HEK293 (cell line): Measurements from ENCODE around the gene ART5.
A peak's percentile ranks its signal among the peaks of the same experiment; 100 is the strongest.

Experiments used
- EGR2 ChIP-seq: fragments of 450-650 bp; formaldehyde crosslinking; IDR thresholded peaks from 2 replicates; pipeline ENCODE4 v1.5.1; 2016; ENCODE audit warnings: low read depth, missing biosample characterization, missing genetic modification characterization
- ELK4 ChIP-seq: IDR thresholded peaks from 2 replicates; pipeline ENCODE4 v1.6.1; 2011; ENCODE audit warnings: mild to moderate bottlenecking, low read depth, low read length, borderline replicate concordance
- HOXA7 ChIP-seq: sonication (generic); formaldehyde crosslinking; IDR thresholded peaks from 2 replicates; pipeline ENCODE4 v1.8.1; 2022; ENCODE audit warnings: missing genetic modification reagents, borderline replicate concordance
- INSM2 ChIP-seq: fragments of 450-650 bp; formaldehyde crosslinking; IDR thresholded peaks from 2 replicates; pipeline ENCODE4 v1.5.1; 2016; ENCODE audit warnings: missing biosample characterization, missing genetic modification characterization
- KLF16 ChIP-seq: fragments of 450-650 bp; formaldehyde crosslinking; IDR thresholded peaks from 2 replicates; pipeline ENCODE4 v1.5.1; 2017; ENCODE audit warnings: missing biosample characterization, missing genetic modification characterization
- SP2 ChIP-seq: fragments of 450-650 bp; formaldehyde crosslinking; IDR thresholded peaks from 2 replicates; pipeline ENCODE4 v1.5.1; 2016; ENCODE audit warnings: missing biosample characterization, missing genetic modification characterization
- ZBTB6 ChIP-seq: fragments of 450-650 bp; formaldehyde crosslinking; IDR thresholded peaks from 2 replicates; pipeline ENCODE4 v1.5.1; 2017; ENCODE audit warnings: missing biosample characterization, missing genetic modification characterization
- ZNF114 ChIP-seq: fragments of 450-650 bp; formaldehyde crosslinking; IDR thresholded peaks from 2 replicates; pipeline ENCODE4 v1.5.0; 2017; ENCODE audit warnings: missing biosample characterization, missing genetic modification characterization
- ZNF132 ChIP-seq: fragments of 450-650 bp; formaldehyde crosslinking; IDR thresholded peaks from 2 replicates; pipeline ENCODE4 v1.5.1; 2017; ENCODE audit warnings: missing biosample characterization, missing genetic modification characterization, borderline replicate concordance
- ZNF148 ChIP-seq: fragments of 450-650 bp; formaldehyde crosslinking; IDR thresholded peaks from 2 replicates; pipeline ENCODE4 v1.5.0; 2017; ENCODE audit warnings: missing biosample characterization, missing genetic modification characterization, borderline replicate concordance
- ZNF169 ChIP-seq: fragments of 450-650 bp; formaldehyde crosslinking; IDR thresholded peaks from 2 replicates; pipeline ENCODE4 v1.5.1; 2016; ENCODE audit warnings: missing biosample characterization, missing genetic modification characterization
- ZNF214 ChIP-seq: fragments of 450-650 bp; formaldehyde crosslinking; IDR thresholded peaks from 2 replicates; pipeline ENCODE4 v1.5.1; 2017; ENCODE audit warnings: missing biosample characterization, mild to moderate bottlenecking, missing genetic modification characterization, borderline replicate concordance
- ZNF24 ChIP-seq: fragments of 450-650 bp; formaldehyde crosslinking; IDR thresholded peaks from 2 replicates; pipeline ENCODE4 v1.5.1; 2016; ENCODE audit warnings: missing biosample characterization, missing genetic modification characterization
- ZNF248 ChIP-seq: fragments of 450-650 bp; formaldehyde crosslinking; IDR thresholded peaks from 2 replicates; pipeline ENCODE4 v1.5.1; 2017; ENCODE audit warnings: missing biosample characterization, missing genetic modification characterization
- ZNF391 ChIP-seq: fragments of 450-650 bp; formaldehyde crosslinking; IDR thresholded peaks from 2 replicates; pipeline ENCODE4 v1.5.1; 2016; ENCODE audit warnings: low read depth, missing biosample characterization, missing genetic modification characterization, borderline replicate concordance
- ZNF426 ChIP-seq: fragments of 450-650 bp; formaldehyde crosslinking; IDR thresholded peaks from 2 replicates; pipeline ENCODE4 v1.5.1; 2017; ENCODE audit warnings: missing biosample characterization, missing genetic modification characterization, mild to moderate bottlenecking, inconsistent platforms, moderate library complexity
- ZNF473 ChIP-seq: fragments of 450-650 bp; formaldehyde crosslinking; IDR thresholded peaks from 2 replicates; pipeline ENCODE4 v1.5.1; 2017; ENCODE audit warnings: missing biosample characterization, missing genetic modification characterization
- ZNF558 ChIP-seq: fragments of 450-650 bp; formaldehyde crosslinking; IDR thresholded peaks from 2 replicates; pipeline ENCODE4 v1.5.1; 2016; ENCODE audit warnings: missing biosample characterization, missing genetic modification characterization
- ZNF585B ChIP-seq: fragments of 450-650 bp; formaldehyde crosslinking; IDR thresholded peaks from 2 replicates; pipeline ENCODE4 v1.5.1; 2016; ENCODE audit warnings: missing biosample characterization, missing genetic modification characterization
- ZNF626 ChIP-seq: fragments of 450-650 bp; sonication (Bioruptor Pico); formaldehyde crosslinking; IDR thresholded peaks from 2 replicates; pipeline ENCODE4 v1.5.1; 2018; ENCODE audit warnings: missing biosample characterization, missing genetic modification characterization, inconsistent platforms
- ZNF645 ChIP-seq: fragments of 450-650 bp; formaldehyde crosslinking; IDR thresholded peaks from 2 replicates; pipeline ENCODE4; 2016; ENCODE audit warnings: missing biosample characterization, missing genetic modification characterization
- ZNF677 ChIP-seq: fragments of 450-650 bp; IDR thresholded peaks from 2 replicates; pipeline ENCODE4 v1.5.0; 2018; ENCODE audit warnings: missing biosample characterization, mild to moderate bottlenecking, missing genetic modification characterization, moderate library complexity
- ZNF704 ChIP-seq: fragments of 450-650 bp; formaldehyde crosslinking; IDR thresholded peaks from 2 replicates; pipeline ENCODE4 v1.5.1; 2016; ENCODE audit warnings: missing biosample characterization, missing genetic modification characterization
- ZNF707 ChIP-seq: fragments of 450-650 bp; formaldehyde crosslinking; IDR thresholded peaks from 2 replicates; pipeline ENCODE4 v1.5.1; 2016; ENCODE audit warnings: missing biosample characterization, missing genetic modification characterization
- ZNF843 ChIP-seq: fragments of 450-650 bp; formaldehyde crosslinking; IDR thresholded peaks from 2 replicates; pipeline ENCODE4 v1.5.1; 2016; ENCODE audit warnings: missing biosample characterization, missing genetic modification characterization
- ZSCAN16 ChIP-seq: fragments of 450-650 bp; formaldehyde crosslinking; IDR thresholded peaks from 2 replicates; pipeline ENCODE4 v1.5.1; 2016; ENCODE audit warnings: missing biosample characterization, missing genetic modification characterization
- ZSCAN23 ChIP-seq: fragments of 450-650 bp; formaldehyde crosslinking; IDR thresholded peaks from 2 replicates; pipeline ENCODE4 v1.5.1; 2016; ENCODE audit warnings: missing biosample characterization, missing genetic modification characterization
- ZSCAN5A ChIP-seq: fragments of 450-650 bp; formaldehyde crosslinking; IDR thresholded peaks from 2 replicates; pipeline ENCODE4 v1.5.1; 2016; ENCODE audit warnings: missing biosample characterization, missing genetic modification characterization

The ART5 gene

GRCh38 chr11:3642071-3642951 is 519 bp upstream of the ART5 start (continued):
- TF ChIP-seq ZNF169 (no peak), ZNF704 (tag by site-specific recombination) (no peak), ZSCAN16 (tag by site-specific recombination) (no peak), ZNF585B (tag by site-specific recombination) (no peak), ZNF214 (tag by site-specific recombination) (no peak), ZNF645 (tag by site-specific recombination) (no peak), ZNF426 (tag by site-specific recombination) (no peak), ZNF248 (tag by site-specific recombination) (no peak), ZNF626 (tag by site-specific recombination) (no peak), EGR2 (tag by site-specific recombination) (peak; percentile 26), ZNF391 (tag by site-specific recombination) (no peak), ELK4 (no peak), ZSCAN5A (tag by site-specific recombination) (no peak), HOXA7 (CRISPR knock-in tag) (no peak), ZNF24 (tag by site-specific recombination) (0 out of 2 replicates have a peak, but pooled peaks have one; percentile 17), ZNF558 (no peak), ZNF148 (tag by site-specific recombination) (no peak), ZBTB6 (tag by site-specific recombination) (peak; percentile 74), ZNF132 (tag by site-specific recombination) (no peak), ZNF114 (tag by site-specific recombination) (no peak), ZSCAN23 (no peak), KLF16 (tag by site-specific recombination) (no peak), ZNF707 (tag by site-specific recombination) (no peak), ZNF843 (tag by site-specific recombination) (no peak), ZNF677 (no peak), SP2 (tag by site-specific recombination) (peak; percentile 75), ZNF473 (tag by site-specific recombination) (no peak), INSM2 (tag by site-specific recombination) (no peak)
